GM21526 (cell line): ENCODE results near the gene GNAZ.
"Not testable (repeated sequence)": the region's sequence is repeated elsewhere in the genome, so short reads cannot be mapped to it uniquely, and the experiment has no call there.

Experiments used
- ATAC-seq: cut with Tn5 transposase; IDR thresholded peaks from one replicate; pipeline ENCODE4 v1.9.1; 2021; ENCODE audit warnings: moderate library complexity; ENCODE audit not compliant: unreplicated experiment, low FRiP score

The GNAZ gene

DNA sequence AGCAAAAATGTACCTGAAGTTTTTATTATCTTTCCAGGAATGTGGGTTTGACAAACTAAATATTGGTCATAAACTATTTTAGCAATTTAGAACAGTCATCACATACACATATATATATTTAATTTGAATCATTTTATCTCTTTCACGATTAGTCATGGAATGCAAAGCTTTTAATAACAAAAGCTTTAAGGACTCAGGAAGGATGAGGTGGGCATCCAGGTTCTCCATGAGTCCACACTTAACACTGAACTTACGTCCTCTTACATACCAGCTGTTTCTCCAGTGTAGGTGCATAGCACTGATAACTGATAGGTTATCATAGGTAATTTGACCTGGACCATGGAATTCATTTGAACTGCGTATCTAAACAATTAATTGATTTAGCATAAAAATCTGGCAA, 28.1 kb upstream of the GNAZ start:
- no peak for ATAC-seq

- ATAC-seq: no peak
These were observed 25.7 kb upstream of the GNAZ start for GRCh38 chr22:23044570-23044969.

GRCh38 chr22:23045461-23045860, 24.9 kb upstream of the GNAZ start:
- ATAC-seq: no peak

- ATAC-seq: no peak
These were observed 23.1 kb upstream of the GNAZ start for GRCh38 chr22:23047265-23047664.

DNA sequence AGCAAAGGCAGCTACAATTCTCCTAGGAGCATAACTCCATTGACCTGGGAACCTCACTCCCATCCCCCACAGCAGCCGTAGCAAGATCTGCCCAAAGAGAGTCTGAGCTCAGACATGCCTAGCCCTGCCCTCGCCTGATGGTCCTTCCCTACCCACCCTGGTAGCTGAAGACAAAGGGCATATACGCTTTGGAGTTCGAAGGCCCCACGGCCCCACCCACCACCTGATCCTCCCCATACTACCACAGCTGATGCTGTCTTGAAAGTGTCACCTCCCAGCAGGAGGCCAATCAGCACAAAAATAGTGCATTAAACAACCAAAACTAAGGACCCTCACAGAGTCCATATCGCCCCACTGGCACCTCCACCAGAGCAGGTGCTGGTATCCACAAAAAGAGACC, 22.6 kb upstream of the GNAZ start:
- ATAC-seq: no peak

- not testable (repeated sequence) for ATAC-seq
These were observed 19.8 kb upstream of the GNAZ start for GRCh38 chr22:23050546-23050945.

GRCh38 chr22:23053051-23053707, 17.1 kb upstream of the GNAZ start:
- no peak for ATAC-seq

- ATAC-seq: no peak
These were observed 16.3 kb upstream of the GNAZ start for GRCh38 chr22:23053912-23054530.

GRCh38 chr22:23054531-23055257, 15.6 kb upstream of the GNAZ start:
- ATAC-seq: no peak

DNA sequence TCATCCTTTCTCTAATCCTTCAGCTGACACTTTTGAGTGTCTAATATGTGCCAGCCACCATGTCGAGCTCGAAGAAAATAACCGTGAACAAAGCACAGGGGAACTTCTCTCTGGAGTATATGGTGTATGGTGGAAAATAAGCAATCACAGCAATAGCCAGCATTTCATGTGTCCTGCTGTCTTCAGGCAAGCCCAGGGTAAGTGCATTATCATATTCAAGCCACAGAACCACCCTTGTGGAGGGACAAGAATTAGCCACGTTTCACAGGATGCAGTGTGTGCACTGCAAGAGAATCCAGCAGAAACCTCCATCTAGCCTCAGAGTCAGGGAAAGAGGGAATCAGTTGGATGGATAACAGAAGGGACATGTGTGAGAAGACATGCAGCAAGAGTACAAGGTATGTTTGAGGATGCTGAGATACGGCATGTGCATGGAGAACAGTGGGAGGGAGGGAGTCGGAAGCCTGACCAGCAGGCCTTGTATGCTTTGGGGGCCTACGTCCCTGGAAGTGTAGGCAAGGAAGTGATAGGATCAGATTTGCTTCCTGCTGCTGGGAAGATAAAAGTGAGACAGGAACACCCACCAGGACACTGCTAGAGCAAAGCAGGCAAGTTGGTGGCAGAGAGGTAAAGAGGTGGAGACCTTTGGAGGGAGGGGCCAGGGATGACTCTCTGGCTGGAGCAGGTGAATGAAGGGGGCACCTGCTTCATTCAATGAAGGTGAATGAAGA, 14.7 kb upstream of the GNAZ start:
- ATAC-seq: no peak

DNA sequence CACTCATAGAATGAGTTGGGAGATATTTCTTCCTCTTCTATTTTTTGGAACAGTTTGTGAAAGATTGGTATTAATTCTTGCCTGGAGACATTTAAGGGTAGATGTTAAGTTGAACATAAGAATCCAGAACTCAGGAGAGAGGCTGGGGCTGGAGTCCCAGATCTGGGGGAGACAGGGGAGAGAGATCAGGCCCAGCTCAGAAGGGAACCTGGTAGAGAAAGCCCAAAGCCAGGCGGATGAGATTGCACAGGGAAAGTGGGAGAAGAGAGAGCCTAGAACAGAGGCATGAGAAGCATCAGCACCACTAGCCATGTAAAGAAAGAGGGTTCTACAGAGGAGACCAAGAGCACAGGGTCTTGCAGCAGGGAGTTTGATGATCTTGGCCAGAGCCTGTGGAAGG, 13.0 kb upstream of the GNAZ start:
- no peak for ATAC-seq

DNA sequence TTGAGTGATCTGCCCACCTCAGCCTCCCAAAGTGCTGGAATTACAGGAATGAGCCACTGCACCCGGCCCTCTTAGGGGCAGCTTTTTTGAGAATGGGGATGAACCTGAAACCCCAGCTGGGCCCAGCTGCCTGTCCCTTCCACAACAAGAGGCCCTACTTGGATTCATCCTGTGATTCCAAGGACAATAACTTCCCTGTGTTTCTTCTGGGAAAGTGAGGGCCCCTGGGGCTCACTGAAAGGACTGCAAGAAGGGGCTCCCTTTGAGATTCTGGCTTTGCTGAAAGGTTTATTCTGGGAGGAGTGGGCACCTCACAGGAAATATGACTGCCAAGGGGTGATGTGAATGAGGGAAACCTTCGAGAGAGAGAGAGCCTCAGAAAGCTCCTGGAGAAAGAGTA, 12.3 kb upstream of the GNAZ start:
- ATAC-seq: no peak

GRCh38 chr22:23058481-23059283, 11.6 kb upstream of the GNAZ start:
- no peak for ATAC-seq

DNA sequence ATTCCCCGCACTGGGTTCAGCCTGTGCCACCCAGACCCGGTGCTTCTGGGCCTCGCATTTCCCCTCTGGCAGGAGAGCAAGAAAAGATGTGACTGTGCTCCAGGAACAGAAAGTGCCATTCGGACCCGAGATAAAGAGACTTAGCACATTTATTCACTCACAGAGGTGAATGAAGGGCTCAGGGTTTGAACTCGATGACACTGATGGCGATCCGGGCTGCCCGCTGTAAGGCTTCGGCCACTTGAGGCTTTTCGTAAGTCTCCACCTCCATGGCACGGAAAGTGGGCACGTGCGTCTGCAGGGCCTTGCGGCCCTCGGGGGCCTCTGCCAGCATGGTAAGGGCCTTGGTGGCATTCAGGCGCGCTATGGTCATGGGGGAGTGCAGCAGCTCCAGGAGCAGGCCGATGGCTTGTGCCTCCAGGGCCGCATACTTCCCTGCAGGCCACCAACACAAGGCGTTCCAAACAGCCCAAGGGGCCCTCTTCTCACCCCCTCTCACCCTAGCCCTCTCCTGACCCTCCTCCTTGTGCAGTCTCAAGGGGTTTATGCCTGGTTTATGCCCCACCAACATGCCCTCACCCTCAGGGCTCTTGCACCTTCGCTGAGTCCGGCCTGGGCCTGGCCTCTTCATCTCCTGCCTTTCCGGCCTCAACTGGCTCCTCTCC, 10.9 kb upstream of the GNAZ start:
- ATAC-seq: no peak

- no peak for ATAC-seq
These were observed 9.5 kb upstream of the GNAZ start for GRCh38 chr22:23060612-23061400.

- no peak for ATAC-seq
These were observed 8.6 kb upstream of the GNAZ start for GRCh38 chr22:23061471-23062280.

DNA sequence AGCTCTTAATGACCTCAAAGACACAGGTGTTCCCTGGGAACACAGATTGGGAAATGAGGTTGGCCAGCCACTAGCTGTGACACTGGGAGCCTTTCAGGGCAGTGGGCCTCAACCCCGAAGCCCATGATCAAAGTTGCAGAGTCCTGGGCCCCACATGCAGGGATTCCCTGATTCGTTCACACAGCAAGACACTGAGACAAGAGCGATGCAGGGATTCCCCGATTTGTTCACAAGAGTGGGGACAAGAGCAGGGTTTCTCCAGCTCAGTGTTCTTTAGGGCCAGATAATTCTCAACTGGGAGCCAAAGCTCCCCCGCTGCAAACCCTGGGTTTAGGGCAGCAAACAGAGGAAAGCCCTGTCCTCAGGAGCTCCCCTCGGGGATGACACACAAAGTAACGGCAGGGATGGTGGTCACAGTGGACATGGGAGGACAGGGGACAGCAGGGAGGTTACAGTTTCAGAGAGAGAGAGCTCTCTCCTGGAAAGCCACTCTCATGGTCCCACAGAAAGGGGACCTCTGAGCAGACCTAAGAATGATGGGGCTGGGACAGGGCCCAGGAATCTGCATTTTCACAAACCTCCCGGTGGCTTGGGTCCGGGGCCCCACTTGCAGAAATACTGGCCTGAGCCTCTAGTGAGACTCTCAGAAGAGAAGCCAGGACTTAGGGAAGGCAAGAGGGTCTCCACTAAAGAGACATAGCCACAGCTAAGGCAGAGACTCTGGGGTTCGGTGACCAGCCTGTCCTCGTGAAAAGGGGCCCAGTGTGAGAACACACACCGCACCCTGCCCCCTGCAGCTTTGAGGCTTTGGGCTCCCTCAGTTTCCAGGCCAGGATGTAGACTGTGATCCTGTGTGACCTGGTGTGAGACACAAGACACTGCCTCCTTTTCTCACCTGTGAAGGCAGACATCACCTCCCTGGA, 7.4 kb upstream of the GNAZ start:
- ATAC-seq: no peak
